ENCODE measurements around the gene POU2AF1.
A peak's percentile ranks its signal among the peaks of the same experiment; 100 is the strongest.

POU2AF1 gene

GRCh38 chr11:111361052-111361801, 17.8 kb downstream of the POU2AF1 start:
- H3K79me2 ChIP-seq (ENCODE audit: insufficient read depth, low read length) = no peaks in the 10 kb centered on the region
- no peaks in the 10 kb centered on the region for H3K9me3 ChIP-seq (ENCODE audit: insufficient read depth, low read depth, low read length)
- no peaks in the 10 kb centered on the region for H3F3A ChIP-seq (ENCODE audit: low read depth)
- H3K4me2 ChIP-seq (ENCODE audit: low read depth, low read length, poor library complexity, severe bottlenecking) = no peak overlapping the region
- no peak overlapping the region for H2AFZ ChIP-seq (ENCODE audit: low read length)
- TF ChIP-seq EZH2phosphoT487 (IDR thresholded peaks at IDR 0.05; ENCODE audit: borderline replicate concordance) = no peak
- TF ChIP-seq CTCF (conservative IDR thresholded peaks at IDR 0.05; ENCODE audit: low read length) = no peak
- no peaks in the 10 kb centered on the region for H4K20me1 ChIP-seq (ENCODE audit: insufficient read depth, low read length, poor library complexity, severe bottlenecking)
- H3K36me3 ChIP-seq (ENCODE audit: insufficient read depth, low read length) = no peaks in the 10 kb centered on the region
- no peaks in the 10 kb centered on the region for H3K9me2 ChIP-seq (replicated peaks; ENCODE audit: low read depth, low read length)
- H3K4me3 ChIP-seq (ENCODE audit: low read length, poor library complexity, severe bottlenecking) = no peak overlapping the region
- H3K9ac ChIP-seq (ENCODE audit: low read depth, low read length, poor library complexity, severe bottlenecking) = no peak overlapping the region
- no peaks in the 10 kb centered on the region for H3K27me3 ChIP-seq (ENCODE audit: insufficient read depth, low read length, poor library complexity, severe bottlenecking)
- H3K4me1 ChIP-seq (ENCODE audit: insufficient read depth, low read length, poor library complexity, severe bottlenecking) = no peaks in the 10 kb centered on the region

- Histone ChIP-seq H3K36me3 (ENCODE audit: insufficient read depth, low read length) (no peaks in the 10 kb centered on the region), H3K4me2 (ENCODE audit: low read depth, low read length, poor library complexity, severe bottlenecking) (no peak overlapping the region), H3K79me2 (ENCODE audit: insufficient read depth, low read length) (no peaks in the 10 kb centered on the region), H2AFZ (ENCODE audit: low read length) (no peak overlapping the region), H3K4me3 (ENCODE audit: low read length, poor library complexity, severe bottlenecking) (no peak overlapping the region), H3K9me2 (replicated peaks; ENCODE audit: low read depth, low read length) (no peaks in the 10 kb centered on the region), H3K4me1 (ENCODE audit: insufficient read depth, low read length, poor library complexity, severe bottlenecking) (peaks cover 5% of the 10 kb centered on the region), H3K9ac (ENCODE audit: low read depth, low read length, poor library complexity, severe bottlenecking) (no peak overlapping the region), H3K27me3 (ENCODE audit: insufficient read depth, low read length, poor library complexity, severe bottlenecking) (no peaks in the 10 kb centered on the region), H3F3A (ENCODE audit: low read depth) (no peaks in the 10 kb centered on the region), H4K20me1 (ENCODE audit: insufficient read depth, low read length, poor library complexity, severe bottlenecking) (no peaks in the 10 kb centered on the region), H3K9me3 (ENCODE audit: insufficient read depth, low read depth, low read length) (no peaks in the 10 kb centered on the region)
- TF ChIP-seq EZH2phosphoT487 (IDR thresholded peaks at IDR 0.05; ENCODE audit: borderline replicate concordance) (no peak), CTCF (conservative IDR thresholded peaks at IDR 0.05; ENCODE audit: low read length) (no peak)
Measured at GRCh38 chr11:111360150-111361043, 18.7 kb downstream of the POU2AF1 start.

GRCh38 chr11:111359223-111360149, 19.6 kb downstream of the POU2AF1 start:
- H3K27me3 ChIP-seq (ENCODE audit: insufficient read depth, low read length, poor library complexity, severe bottlenecking) = no peaks in the 10 kb centered on the region
- H4K20me1 ChIP-seq (ENCODE audit: insufficient read depth, low read length, poor library complexity, severe bottlenecking) = no peaks in the 10 kb centered on the region
- H3K4me1 ChIP-seq (ENCODE audit: insufficient read depth, low read length, poor library complexity, severe bottlenecking) = peaks cover 14% of the 10 kb centered on the region
- no peak overlapping the region for H3K4me2 ChIP-seq (ENCODE audit: low read depth, low read length, poor library complexity, severe bottlenecking)
- H3K9me2 ChIP-seq (replicated peaks; ENCODE audit: low read depth, low read length) = no peaks in the 10 kb centered on the region
- no peak overlapping the region for H3K4me3 ChIP-seq (ENCODE audit: low read length, poor library complexity, severe bottlenecking)
- no peaks in the 10 kb centered on the region for H3K9me3 ChIP-seq (ENCODE audit: insufficient read depth, low read depth, low read length)
- H2AFZ ChIP-seq (ENCODE audit: low read length) = no peak overlapping the region
- no peaks in the 10 kb centered on the region for H3K79me2 ChIP-seq (ENCODE audit: insufficient read depth, low read length)
- H3F3A ChIP-seq (ENCODE audit: low read depth) = no peaks in the 10 kb centered on the region
- no peak overlapping the region for H3K9ac ChIP-seq (ENCODE audit: low read depth, low read length, poor library complexity, severe bottlenecking)
- no peaks in the 10 kb centered on the region for H3K36me3 ChIP-seq (ENCODE audit: insufficient read depth, low read length)
- no peak for TF ChIP-seq EZH2phosphoT487 (IDR thresholded peaks at IDR 0.05; ENCODE audit: borderline replicate concordance)
- peak; percentile 43 for TF ChIP-seq CTCF (conservative IDR thresholded peaks at IDR 0.05; ENCODE audit: low read length)
